ENCODE measurements around the gene SLC46A2. TPM values are rescaled to one million over a fixed set of nuclear protein-coding genes. Genes with fewer than 3 reads are reported as not detected.

SLC46A2 gene
- total RNA-seq, 1 experiment from 2014 or later = not detected

- DNase-seq (ENCODE audit: low read depth) = no peak
These were observed 59.3 kb downstream of the SLC46A2 start for GRCh38 chr9:112831281-112831851.

Other genes starting within 250 kb of the SLC46A2 start
- 28.9 and 32.1 TPM in 2 replicates for gene INIP, start 172.8 kb downstream of the SLC46A2 start, total RNA-seq (2014; rRNA removed)
- 6.8 and 7.9 TPM in 2 replicates for gene SNX30, start 140.1 kb downstream of the SLC46A2 start, total RNA-seq (2014; rRNA removed)
- 0.51 and 1.0 TPM in 2 replicates for gene ZNF883, start 121.3 kb upstream of the SLC46A2 start, total RNA-seq (2014; rRNA removed)
- 3.3 and 4.9 TPM in 2 replicates for gene ZFP37, start 165.8 kb upstream of the SLC46A2 start, total RNA-seq (2014; rRNA removed)

Measured in LHCN-M2 (cell line).